Stimulated activated naive CD8-positive, alpha-beta T cell treated with anti-CD3 and anti-CD28 coated beads, Interleukin-15, Interleukin-2, amounts not matched to agents 100 U/mL and 50 U/mL, for 24 hours (primary cell): ENCODE results near the gene VGF.
"Not testable (repeated sequence)": the region's sequence is repeated elsewhere in the genome, so short reads cannot be mapped to it uniquely, and the experiment has no call there.

Experiments
- ATAC-seq: fragments of 150-1000 bp; cut with Tn5 transposase; one replicate; pipeline ENCODE4 v1.10.0; 2021
- DNase-seq: peaks from one replicate; pipeline ENCODE4 v3.0.0; 2021

The VGF gene

GRCh38 chr7:101115215-101115614, 50.2 kb downstream of the VGF start:
- DNase-seq (no peak), ATAC-seq (no peak)

GRCh38 chr7:101114492-101114891, 50.9 kb downstream of the VGF start:
- no peak for DNase-seq
- ATAC-seq: no peak

GRCh38 chr7:101113836-101114235, 51.5 kb downstream of the VGF start:
- no peak for DNase-seq
- ATAC-seq: no peak

GRCh38 chr7:101113140-101113539, 52.2 kb downstream of the VGF start:
- not testable (repeated sequence) for ATAC-seq, DNase-seq
